GM19328 (cell line): ENCODE results near the gene SLC12A5.
"Not testable (repeated sequence)": the region's sequence is repeated elsewhere in the genome, so short reads cannot be mapped to it uniquely, and the experiment has no call there.

ENCODE experiments used
- ATAC-seq: cut with Tn5 transposase; IDR thresholded peaks from one replicate; pipeline ENCODE4 v1.9.1; 2021; ENCODE audit warnings: mild to moderate bottlenecking, moderate library complexity; ENCODE audit not compliant: unreplicated experiment

SLC12A5 gene

GRCh38 chr20:46028772-46029371 lies at the start of gene SLC12A5:
Gene SLC12A5 (plus strand): TSS chr20:46029215. CDS start chr20:46029345, 130 bp downstream.
- no peak for ATAC-seq

- no peak for ATAC-seq
Observed at GRCh38 chr20:45981261-45981660, 47.8 kb upstream of the SLC12A5 start.

- ATAC-seq: no peak
Observed at GRCh38 chr20:45983279-45983743, 45.7 kb upstream of the SLC12A5 start.

- no peak for ATAC-seq
Observed at GRCh38 chr20:45985573-45985972, 43.4 kb upstream of the SLC12A5 start.

- no peak for ATAC-seq
Observed at GRCh38 chr20:45987108-45987780, 41.8 kb upstream of the SLC12A5 start.

GRCh38 chr20:45988830-45989229 lies 40.2 kb upstream of the SLC12A5 start:
- not testable (repeated sequence) for ATAC-seq

- ATAC-seq: no peak
Observed at GRCh38 chr20:45991616-45992015, 37.4 kb upstream of the SLC12A5 start.

- no peak for ATAC-seq
Observed at GRCh38 chr20:45993197-45993951, 35.6 kb upstream of the SLC12A5 start.

- no peak for ATAC-seq
Observed at GRCh38 chr20:45994761-45995493, 34.1 kb upstream of the SLC12A5 start.

- not testable (repeated sequence) for ATAC-seq
Observed at GRCh38 chr20:45995495-45996097, 33.4 kb upstream of the SLC12A5 start.

GRCh38 chr20:45997187-45997586 lies 31.8 kb upstream of the SLC12A5 start:
- no peak for ATAC-seq

- ATAC-seq: no peak
Observed at GRCh38 chr20:45998337-45998736, 30.7 kb upstream of the SLC12A5 start.

GRCh38 chr20:45998761-45999160 lies 30.3 kb upstream of the SLC12A5 start:
- no peak for ATAC-seq

- ATAC-seq: no peak
Observed at GRCh38 chr20:45999557-46000261, 29.3 kb upstream of the SLC12A5 start.

GRCh38 chr20:46000262-46000996 lies 28.6 kb upstream of the SLC12A5 start:
- ATAC-seq: no peak

- no peak for ATAC-seq
Observed at GRCh38 chr20:46001498-46001897, 27.5 kb upstream of the SLC12A5 start.

GRCh38 chr20:46002008-46002407 lies 27.0 kb upstream of the SLC12A5 start:
- no peak for ATAC-seq

GRCh38 chr20:46004187-46004586 lies 24.8 kb upstream of the SLC12A5 start:
- no peak for ATAC-seq

GRCh38 chr20:46004889-46005473 lies 24.0 kb upstream of the SLC12A5 start:
- ATAC-seq: no peak
